Stomach (tissue), 9 donors: ENCODE data around the gene KRTAP10-1. TPM values are rescaled to one million over a fixed set of nuclear protein-coding genes. Genes with fewer than 3 reads are reported as not detected.

Experiments used
- DNase-seq, 2 donors: peaks; one replicate each; pipeline versions ENCODE4 v3.0.0 to v3.0.0-alpha.2; 2013 to 2019
- H3K27ac ChIP-seq, 5 donors: fragments of 200-600 bp in 4 of 5; sonication (generic) in 4 of 5; one replicate each; pipeline ENCODE4 v1.5.1; 2013 to 2019; ENCODE audit warnings: mild to moderate bottlenecking in 1 of 5, moderate library complexity in 1 of 5
- H3K27me3 ChIP-seq, 3 donors: fragments of 200-600 bp; sonication (generic); one replicate each; pipeline ENCODE4 v1.5.1; 2017 to 2019; ENCODE audit warnings: mixed run types in 1 of 3
- H3K36me3 ChIP-seq, 4 donors: fragments of 200-600 bp; sonication (generic); 1 replicate in 3 of 4; 2 replicates in 1 of 4; pipeline ENCODE4 v1.5.1; 2016 to 2019
- H3K4me1 ChIP-seq, 4 donors: fragments of 200-600 bp; sonication (generic); one replicate each; pipeline ENCODE4 v1.5.1; 2016 to 2019
- H3K4me3 ChIP-seq, 4 donors: fragments of 200-600 bp; sonication (generic) in 3 of 4; one replicate each; pipeline ENCODE4 v1.5.1; 2016 to 2019; ENCODE audit warnings: mild to moderate bottlenecking in 1 of 4
- H3K9me3 ChIP-seq, 4 donors: fragments of 200-600 bp; sonication (generic); one replicate each; pipeline ENCODE4 v1.5.1; 2016 to 2019
- CTCF ChIP-seq, 7 experiments: fragments of 450-650 bp in 4 of 7; fragments of 200-600 bp in 3 of 7; sonication (generic) in 3 of 7; IDR thresholded peaks; one replicate each; pipeline ENCODE4 v1.5.1; 2016 to 2019; ENCODE audit warnings: antibody characterized with exemption in 7 of 7, control low read depth in 2 of 7, mild to moderate bottlenecking in 1 of 7
- EP300 ChIP-seq: sonication (generic); formaldehyde crosslinking; IDR thresholded peaks from one replicate; pipeline ENCODE4 v1.6.1; 2017; ENCODE audit warnings: antibody characterized with exemption
- POLR2A ChIP-seq, 4 donors: fragments of 450-650 bp; IDR thresholded peaks; one replicate each; pipeline ENCODE4 v1.6.1; 2016; ENCODE audit warnings: antibody characterized with exemption in 4 of 4, control low read depth in 2 of 4, mild to moderate bottlenecking in 1 of 4, moderate library complexity in 1 of 4
- POLR2AphosphoS5 ChIP-seq, 3 donors: sonication (generic); formaldehyde crosslinking; IDR thresholded peaks; one replicate each; pipeline ENCODE4 v1.6.1; 2016; ENCODE audit warnings: antibody characterized with exemption in 3 of 3
- whole genome bisulfite sequencing, 5 donors: extraction: QIAGEN DNeasy Blood & Tissue Kit in 3 of 5; methylation state at CpG; one replicate each; pipeline versions ENCODE4 v1.1.5 to v1.1.7; 2013 to 2018; 5-methylcytosine and 5-hydroxymethylcytosine counted together
- intact Hi-C: fragments of 100-400 bp; cut with DNase I; formaldehyde crosslinking; loops from one replicate; pipeline ENCODE4 v1.15.1; 2023; ENCODE audit warnings: low total_unique reads
- polyA plus RNA-seq, 3 donors: library from polyadenylated mRNA; stranded (reverse); fragments of 200-250 nt; gene quantifications; one replicate each; pipeline ENCODE4 v1.2.3, GENCODE V29; 2013
- total RNA-seq, 5 donors: library from RNA; depleted of rRNA; stranded (reverse); fragments of >200 nt; gene quantifications; one replicate each; pipeline versions ENCODE4 v1.1.0 to v1.2.3, GENCODE V29; 2014 to 2016
- donor health status: healthy with polysubstance abuse.
- donor health status: Bipolar disorder and iron deficiency.
- donor health status: healthy.

The KRTAP10-1 gene
- total and polyA plus RNA-seq, 8 donors: not detected

GRCh38 chr21:44519346-44520325, 20.4 kb downstream of the KRTAP10-1 start:
- intact Hi-C loops: loop anchor here (10.0 kb wide), 1 partner anchor 275 kb away; no protein-coding TSS in a partner anchor
- no peak overlapping the region for H3K27ac ChIP-seq
- H3K4me3 ChIP-seq: no peak overlapping the region
- H3K4me1 ChIP-seq: no peaks in the 10 kb centered on the region
- no peaks in the 10 kb centered on the region for H3K36me3 ChIP-seq
- no peak for TF ChIP-seq CTCF (IDR thresholded peaks at IDR 0.05)
- no peak for TF ChIP-seq POLR2AphosphoS5 (IDR thresholded peaks at IDR 0.05)
- TF ChIP-seq POLR2A (IDR thresholded peaks at IDR 0.05): no peak
- TF ChIP-seq EP300: no peak
- DNase-seq: no peak
- no peaks in the 10 kb centered on the region for H3K9me3 ChIP-seq
- 84 to 89% (median 86%) methylated on average over 25 to 28 of the region's 28 CpGs for WGBS, 5 donors
- H3K27me3 ChIP-seq: peaks cover 0 to 31% (median 0%) of the 10 kb centered on the region in 3 donors

- no peak overlapping the region for H3K4me3 ChIP-seq
- H3K27ac ChIP-seq: no peak overlapping the region
- intact Hi-C loops: loop anchor here (10.0 kb wide), 1 partner anchor 276 kb away; no protein-coding TSS in a partner anchor
- H3K27me3 ChIP-seq: peaks cover 0 to 31% (median 0%) of the 10 kb centered on the region in 3 donors
- H3K9me3 ChIP-seq: no peaks in the 10 kb centered on the region
- no peak for TF ChIP-seq POLR2A (IDR thresholded peaks at IDR 0.05)
- TF ChIP-seq POLR2AphosphoS5 (IDR thresholded peaks at IDR 0.05): no peak
- no peak for TF ChIP-seq CTCF (IDR thresholded peaks at IDR 0.05)
- no peak for TF ChIP-seq EP300
- 51 to 65% (median 62%) methylated on average over 12 of the region's 12 CpGs for WGBS, 5 donors
- H3K4me1 ChIP-seq: no peaks in the 10 kb centered on the region
- no peak for DNase-seq
- H3K36me3 ChIP-seq: no peaks in the 10 kb centered on the region
Observed at GRCh38 chr21:44518686-44519085, 21.3 kb downstream of the KRTAP10-1 start.

- intact Hi-C loops: loop anchor here (10.0 kb wide), 1 partner anchor 277 kb away; no protein-coding TSS in a partner anchor
- Histone ChIP-seq H3K36me3 (no peaks in the 10 kb centered on the region), H3K4me3 (no peak overlapping the region), H3K9me3 (no peaks in the 10 kb centered on the region), H3K27me3 (peaks cover 0 to 31% (median 0%) of the 10 kb centered on the region in 3 donors), H3K4me1 (no peaks in the 10 kb centered on the region), H3K27ac (no peak overlapping the region)
- 73 to 87% (median 82%) methylated on average over 14 to 15 of the region's 15 CpGs for WGBS, 5 donors
- DNase-seq: peak; percentile 38 to 70
- TF ChIP-seq CTCF (IDR thresholded peaks at IDR 0.05) (no peak), POLR2AphosphoS5 (IDR thresholded peaks at IDR 0.05) (no peak), POLR2A (IDR thresholded peaks at IDR 0.05) (no peak), EP300 (no peak)
Observed at GRCh38 chr21:44517175-44517899, 22.7 kb downstream of the KRTAP10-1 start.

GRCh38 chr21:44516828-44517174, 23.2 kb downstream of the KRTAP10-1 start:
- 86 to 93% (median 91%) methylated on average over 10 of the region's 10 CpGs for WGBS, 5 donors
- no peak for DNase-seq
- intact Hi-C loops: loop anchor here (10.0 kb wide), 1 partner anchor 278 kb away; no protein-coding TSS in a partner anchor
- Histone ChIP-seq H3K27me3 (peaks cover 0 to 30% (median 0%) of the 10 kb centered on the region in 3 donors), H3K9me3 (no peaks in the 10 kb centered on the region), H3K4me3 (no peak overlapping the region), H3K36me3 (no peaks in the 10 kb centered on the region), H3K27ac (no peak overlapping the region), H3K4me1 (no peaks in the 10 kb centered on the region)
- TF ChIP-seq POLR2A (IDR thresholded peaks at IDR 0.05) (no peak), POLR2AphosphoS5 (IDR thresholded peaks at IDR 0.05) (no peak), EP300 (no peak), CTCF (IDR thresholded peaks at IDR 0.05) (no peak)
